ENCODE measurements around the gene CLCN4.

The CLCN4 gene

GRCh38 chrX:10259716-10260115 lies 102.9 kb downstream of the CLCN4 start:
- H3K4me3 ChIP-seq (ENCODE audit: low read depth, low read length), result no peak overlapping the region
- no peaks in the 10 kb centered on the region for H3K36me3 ChIP-seq (ENCODE audit: insufficient read depth, low read length)
- H3K27me3 ChIP-seq (ENCODE audit: insufficient read depth, low read length), result no peaks in the 10 kb centered on the region
- peak overlapping the region; percentile 22 for H2AFZ ChIP-seq (ENCODE audit: low read length, unreplicated experiment)
- peak overlapping the region; percentile 77 for H3K27ac ChIP-seq (ENCODE audit: low read depth, low read length)
- H3K79me2 ChIP-seq (ENCODE audit: control insufficient read depth, insufficient read depth, low read length, unreplicated experiment), result no peaks in the 10 kb centered on the region
- peaks cover 14% of the 10 kb centered on the region for H3K4me1 ChIP-seq (ENCODE audit: control insufficient read depth, insufficient read depth, low read length, unreplicated experiment)

GRCh38 chrX:10265775-10266174 lies 109.0 kb downstream of the CLCN4 start:
- no peak overlapping the region for H3K27ac ChIP-seq (ENCODE audit: low read depth, low read length)
- no peak overlapping the region for H3K4me3 ChIP-seq (ENCODE audit: low read depth, low read length)
- H3K27me3 ChIP-seq (ENCODE audit: insufficient read depth, low read length), result peaks cover 3% of the 10 kb centered on the region; the same call in 1 of the 2 replicates
- no peaks in the 10 kb centered on the region for H3K4me1 ChIP-seq (ENCODE audit: control insufficient read depth, insufficient read depth, low read length, unreplicated experiment)
- no peak overlapping the region for H2AFZ ChIP-seq (ENCODE audit: low read length, unreplicated experiment)
- H3K79me2 ChIP-seq (ENCODE audit: control insufficient read depth, insufficient read depth, low read length, unreplicated experiment), result no peaks in the 10 kb centered on the region
- H3K36me3 ChIP-seq (ENCODE audit: insufficient read depth, low read length), result no peaks in the 10 kb centered on the region

- Histone ChIP-seq H2AFZ (ENCODE audit: low read length, unreplicated experiment) (no peak overlapping the region), H3K27ac (ENCODE audit: low read depth, low read length) (no peak overlapping the region), H3K4me1 (ENCODE audit: control insufficient read depth, insufficient read depth, low read length, unreplicated experiment) (no peaks in the 10 kb centered on the region), H3K4me3 (ENCODE audit: low read depth, low read length) (no peak overlapping the region), H3K27me3 (ENCODE audit: insufficient read depth, low read length) (peaks cover 7% of the 10 kb centered on the region; the same call in 1 of the 2 replicates), H3K79me2 (ENCODE audit: control insufficient read depth, insufficient read depth, low read length, unreplicated experiment) (no peaks in the 10 kb centered on the region), H3K36me3 (ENCODE audit: insufficient read depth, low read length) (no peaks in the 10 kb centered on the region)
Measured at GRCh38 chrX:10278716-10279115, 121.9 kb downstream of the CLCN4 start.

GRCh38 chrX:10280071-10280470 lies 123.3 kb downstream of the CLCN4 start:
- no peak overlapping the region for H3K27ac ChIP-seq (ENCODE audit: low read depth, low read length)
- H3K4me3 ChIP-seq (ENCODE audit: low read depth, low read length), result no peak overlapping the region
- no peaks in the 10 kb centered on the region for H3K36me3 ChIP-seq (ENCODE audit: insufficient read depth, low read length)
- no peaks in the 10 kb centered on the region for H3K79me2 ChIP-seq (ENCODE audit: control insufficient read depth, insufficient read depth, low read length, unreplicated experiment)
- H2AFZ ChIP-seq (ENCODE audit: low read length, unreplicated experiment), result no peak overlapping the region
- no peaks in the 10 kb centered on the region for H3K4me1 ChIP-seq (ENCODE audit: control insufficient read depth, insufficient read depth, low read length, unreplicated experiment)
- peaks cover 7% of the 10 kb centered on the region; the same call in 1 of the 2 replicates for H3K27me3 ChIP-seq (ENCODE audit: insufficient read depth, low read length)

GRCh38 chrX:10282490-10282889 lies 125.7 kb downstream of the CLCN4 start:
- no peak overlapping the region for H3K4me3 ChIP-seq (ENCODE audit: low read depth, low read length)
- 0 out of 2 replicates have a peak, but pooled peaks cover 2% of the 10 kb centered on the region for H3K27me3 ChIP-seq (ENCODE audit: insufficient read depth, low read length)
- H3K27ac ChIP-seq (ENCODE audit: low read depth, low read length), result no peak overlapping the region
- H3K79me2 ChIP-seq (ENCODE audit: control insufficient read depth, insufficient read depth, low read length, unreplicated experiment), result no peaks in the 10 kb centered on the region
- no peaks in the 10 kb centered on the region for H3K4me1 ChIP-seq (ENCODE audit: control insufficient read depth, insufficient read depth, low read length, unreplicated experiment)
- no peak overlapping the region for H2AFZ ChIP-seq (ENCODE audit: low read length, unreplicated experiment)
- no peaks in the 10 kb centered on the region for H3K36me3 ChIP-seq (ENCODE audit: insufficient read depth, low read length)

GRCh38 chrX:10286195-10286594 lies 129.4 kb downstream of the CLCN4 start:
- Histone ChIP-seq H2AFZ (ENCODE audit: low read length, unreplicated experiment) (no peak overlapping the region), H3K27ac (ENCODE audit: low read depth, low read length) (no peak overlapping the region), H3K4me1 (ENCODE audit: control insufficient read depth, insufficient read depth, low read length, unreplicated experiment) (no peaks in the 10 kb centered on the region), H3K79me2 (ENCODE audit: control insufficient read depth, insufficient read depth, low read length, unreplicated experiment) (no peaks in the 10 kb centered on the region), H3K36me3 (ENCODE audit: insufficient read depth, low read length) (no peaks in the 10 kb centered on the region), H3K27me3 (ENCODE audit: insufficient read depth, low read length) (0 out of 2 replicates have a peak, but pooled peaks cover 2% of the 10 kb centered on the region), H3K4me3 (ENCODE audit: low read depth, low read length) (no peak overlapping the region)
